CD8-positive, alpha-beta memory T cell (primary cell): ENCODE measurements around the gene PIGV. TPM values are rescaled to one million over a fixed set of nuclear protein-coding genes. Genes with fewer than 3 reads are reported as not detected.
"Not testable (repeated sequence)": the region's sequence is repeated elsewhere in the genome, so short reads cannot be mapped to it uniquely, and the experiment has no call there.

ENCODE experiments used
- CTCF ChIA-PET: fragments of 350-600 bp; sonication (Branson Sonifier 250); formaldehyde crosslinking; loops from one replicate; lab custom pipeline; 2021; ENCODE audit warnings: antibody characterized with exemption; lab: Charles Lee
- POLR2A ChIA-PET: fragments of 350-600 bp; sonication (Branson Sonifier 250); formaldehyde crosslinking; loops from one replicate; lab custom pipeline; 2021; ENCODE audit warnings: antibody characterized with exemption; lab: Charles Lee
- DNase-seq, 5 donors: peaks; one replicate each; pipeline versions ENCODE4 v3.0.0 to v3.0.0-alpha.2; 2020 to 2022; ENCODE audit warnings: mixed read lengths in 1 of 5
- H3K27ac ChIP-seq: one replicate; pipeline ENCODE4 v1.7.0; 2013; ENCODE audit warnings: low read depth, mild to moderate bottlenecking, low read length, moderate library complexity
- H3K27me3 ChIP-seq: 2 replicates; pipeline ENCODE4 v1.7.0; 2013; ENCODE audit warnings: low read length, mild to moderate bottlenecking; ENCODE audit not compliant: insufficient read depth, poor library complexity, severe bottlenecking
- H3K36me3 ChIP-seq: 2 replicates; pipeline ENCODE4 v1.7.0; 2013; ENCODE audit warnings: mild to moderate bottlenecking, low read length, moderate library complexity; ENCODE audit not compliant: insufficient read depth
- H3K4me1 ChIP-seq: 2 replicates; pipeline ENCODE4 v1.7.0; 2013; ENCODE audit warnings: mild to moderate bottlenecking, low read length, moderate library complexity; ENCODE audit not compliant: insufficient read depth
- H3K4me3 ChIP-seq: 2 replicates; pipeline ENCODE4 v1.7.0; 2013; ENCODE audit warnings: mild to moderate bottlenecking, low read length
- H3K9me3 ChIP-seq: 2 replicates; pipeline ENCODE4 v1.7.0; 2013; ENCODE audit warnings: mild to moderate bottlenecking, low read length
- H3K27ac Mint-ChIP-seq, 8 donors: one replicate each; pipeline ENCODE4 v1.8.0; 2020 to 2021; ENCODE audit warnings: mixed read lengths in 8 of 8, mild to moderate bottlenecking in 6 of 8, inconsistent platforms in 3 of 8, moderate library complexity in 3 of 8
- H3K27me3 Mint-ChIP-seq, 2 donors: one replicate each; pipeline ENCODE4 v1.8.0; 2020 to 2021; ENCODE audit warnings: mixed read lengths in 2 of 2, mild to moderate bottlenecking in 1 of 2, moderate library complexity in 1 of 2
- H3K36me3 Mint-ChIP-seq, 3 donors: one replicate each; pipeline ENCODE4 v1.8.0; 2020 to 2021; ENCODE audit warnings: mixed read lengths in 3 of 3, inconsistent platforms in 1 of 3, mild to moderate bottlenecking in 1 of 3
- H3K4me1 Mint-ChIP-seq, 3 donors: one replicate each; pipeline ENCODE4 v1.8.0; 2020 to 2021; ENCODE audit warnings: mixed read lengths in 3 of 3, inconsistent platforms in 1 of 3, mild to moderate bottlenecking in 1 of 3
- H3K4me3 Mint-ChIP-seq, 7 donors: one replicate each; pipeline ENCODE4 v1.8.0; 2020 to 2021; ENCODE audit warnings: mixed read lengths in 7 of 7, mild to moderate bottlenecking in 6 of 7, moderate library complexity in 4 of 7, inconsistent platforms in 2 of 7
- H3K9me3 Mint-ChIP-seq, 5 donors: one replicate each; pipeline ENCODE4 v1.8.0; 2020 to 2022; ENCODE audit warnings: mixed read lengths in 5 of 5, mild to moderate bottlenecking in 3 of 5, moderate library complexity in 2 of 5, inconsistent platforms in 1 of 5
- polyA plus RNA-seq: library from polyadenylated mRNA; unstranded; fragments of 300-500 nt; fragmentation: Illumina TruSeq; gene quantifications from one replicate; pipeline ENCODE4 v1.2.3, GENCODE V29; 2021
- total RNA-seq, 2 experiments: library from RNA; stranded (reverse); gene quantifications; one replicate each; pipeline ENCODE4 v1.2.3, GENCODE V29; 2021

The PIGV gene
- total and polyA plus RNA-seq, 3 experiments from 2014 or later: 19.1 to 24.9 (median 23.6) TPM

DNA sequence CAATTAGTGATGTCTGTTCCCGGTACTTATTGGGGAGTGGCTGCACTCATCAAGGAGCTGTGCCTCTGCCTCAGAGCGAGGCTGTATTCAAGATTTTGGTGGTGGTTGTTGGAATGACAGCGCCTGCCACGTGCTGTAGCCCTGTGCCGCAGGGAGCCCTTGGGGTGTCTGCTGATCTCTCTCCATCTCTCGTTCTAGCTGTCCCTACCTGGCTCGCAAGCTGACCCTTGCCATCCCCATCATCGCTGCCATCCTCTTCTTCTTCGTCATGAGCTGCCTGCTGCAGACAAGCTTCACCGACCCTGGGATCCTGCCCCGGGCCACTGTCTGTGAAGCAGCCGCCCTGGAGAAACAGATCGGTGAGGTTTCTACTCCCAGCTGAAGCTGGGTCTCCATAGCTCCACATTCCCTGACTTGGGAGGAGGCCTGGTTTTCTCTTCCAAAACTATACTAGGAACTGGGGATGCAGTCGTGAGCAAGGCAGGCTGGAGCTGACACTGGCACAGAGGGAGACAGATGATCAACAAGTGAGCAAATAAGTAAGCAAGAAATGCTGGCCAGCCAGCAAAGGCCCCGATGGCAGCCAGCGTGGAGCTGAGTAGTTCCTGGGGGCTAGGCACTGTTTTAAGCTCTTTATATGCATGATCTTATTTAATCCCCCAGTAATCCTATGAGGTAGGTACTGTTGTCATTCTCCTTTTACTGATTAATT lies 44.7 kb downstream of the PIGV start:
- peaks cover 9% of the 10 kb centered on the region for H3K36me3 ChIP-seq
- DNase-seq: no peak
- peak overlapping the region; percentile 98 to 100 (median 100) for H3K27ac Mint-ChIP-seq
- ChIA-PET CTCF (interaction anchor here (1.3 to 6.5 kb wide), 12 partner anchors 10 to 230 kb away, joined by 4 to 79 read pairs (median 10); no protein-coding TSS in a partner anchor), POLR2A (interaction anchor here (0.6 to 2.3 kb wide), 5 partner anchors 11 to 230 kb away, joined by 3 to 12 read pairs (median 6); partner anchors contain the start of gene NUDC)
- H3K9me3 ChIP-seq: no peaks in the 10 kb centered on the region
- peaks cover 0 to 2% of the 10 kb centered on the region in 2 donors for H3K27me3 Mint-ChIP-seq
- H3K36me3 Mint-ChIP-seq: peaks cover 0 to 73% (median 9%) of the 10 kb centered on the region in 3 donors
- H3K27me3 ChIP-seq: no peaks in the 10 kb centered on the region
- peaks cover 75 to 80% (median 78%) of the 10 kb centered on the region in 3 donors for H3K4me1 Mint-ChIP-seq
- peaks cover 64% of the 10 kb centered on the region for H3K4me1 ChIP-seq
- H3K27ac ChIP-seq: peak overlapping the region; percentile 85
- H3K4me3 Mint-ChIP-seq: peak overlapping the region in 6 of 7 donors; percentile 54 to 84 (median 70)
- H3K4me3 ChIP-seq: no peak overlapping the region
- H3K9me3 Mint-ChIP-seq: no peaks in the 10 kb centered on the region

DNA sequence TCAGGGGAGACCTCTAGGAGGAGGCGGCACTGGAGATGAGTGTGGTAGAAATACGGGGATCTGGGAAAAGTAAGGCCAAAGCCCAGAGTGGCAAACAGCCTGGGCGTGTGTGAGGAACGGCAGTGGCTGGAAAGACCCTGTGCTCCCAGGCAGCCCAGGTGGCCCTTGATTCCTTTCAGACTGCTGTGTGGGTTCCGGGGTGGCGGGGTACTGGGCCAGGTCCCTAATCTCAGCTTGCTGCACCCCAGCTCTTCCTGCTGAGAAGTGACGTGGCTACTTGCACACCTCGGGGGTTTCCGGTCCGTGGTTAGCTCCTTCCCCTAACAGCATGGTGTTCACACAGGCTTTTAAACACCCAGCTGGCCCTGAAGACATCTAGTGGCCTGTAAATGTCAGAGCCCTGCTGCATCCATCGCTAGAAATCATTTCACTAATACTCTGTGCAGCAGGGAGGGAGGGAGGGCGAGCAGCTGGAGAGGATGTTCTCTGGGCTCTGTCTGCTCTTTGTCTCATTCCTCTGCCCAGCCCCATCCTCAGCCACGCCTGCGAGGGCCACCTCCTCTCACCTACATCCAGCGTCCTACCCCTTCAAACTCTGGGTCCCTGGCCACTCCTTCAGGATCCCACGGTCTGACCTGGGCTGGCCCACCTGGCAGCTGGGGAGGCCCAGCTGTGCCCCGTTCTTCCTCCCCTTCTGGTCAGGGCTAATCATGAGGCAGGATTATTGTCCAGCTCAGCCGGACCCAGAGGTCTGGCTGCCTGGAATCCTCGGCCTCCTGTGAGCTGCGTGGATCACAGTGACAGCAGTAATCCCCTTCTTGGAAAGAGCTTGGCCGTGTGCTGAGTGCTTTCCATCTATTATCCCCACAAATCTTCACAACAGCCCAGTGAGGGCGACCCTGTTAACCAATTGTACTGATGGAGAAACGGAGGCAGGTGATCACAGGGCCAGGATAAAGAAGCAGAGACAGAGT lies 46.0 kb downstream of the PIGV start:
- peaks cover 58% of the 10 kb centered on the region for H3K4me1 ChIP-seq
- Mint-ChIP-seq H3K4me3 (peak overlapping the region; percentile 31 to 84 (median 71)), H3K9me3 (no peaks in the 10 kb centered on the region), H3K36me3 (peaks cover 0 to 77% (median 14%) of the 10 kb centered on the region in 3 donors), H3K4me1 (peaks cover 68 to 76% (median 76%) of the 10 kb centered on the region in 3 donors), H3K27me3 (peaks cover 0 to 2% of the 10 kb centered on the region in 2 donors), H3K27ac (peak overlapping the region; percentile 98 to 100 (median 100))
- CTCF ChIA-PET: interaction anchor here (0.6 to 6.5 kb wide), 33 partner anchors 8 to 294 kb away, joined by 3 to 79 read pairs (median 4); partner anchors contain the start of genes GPATCH3, GPN2 and ZDHHC18
- no peaks in the 10 kb centered on the region for H3K9me3 ChIP-seq
- H3K4me3 ChIP-seq: peak overlapping the region; percentile 50
- peaks cover 9% of the 10 kb centered on the region for H3K36me3 ChIP-seq
- POLR2A ChIA-PET: interaction anchor here (0.5 to 2.3 kb wide), 11 partner anchors 13 to 333 kb away, joined by 3 to 12 read pairs (median 6); partner anchors contain the start of genes ARID1A, NUDC and PIGV
- DNase-seq: peak; percentile 88 to 96 (median 90)
- H3K27me3 ChIP-seq: no peaks in the 10 kb centered on the region
- H3K27ac ChIP-seq: peak overlapping the region; percentile 85

DNA sequence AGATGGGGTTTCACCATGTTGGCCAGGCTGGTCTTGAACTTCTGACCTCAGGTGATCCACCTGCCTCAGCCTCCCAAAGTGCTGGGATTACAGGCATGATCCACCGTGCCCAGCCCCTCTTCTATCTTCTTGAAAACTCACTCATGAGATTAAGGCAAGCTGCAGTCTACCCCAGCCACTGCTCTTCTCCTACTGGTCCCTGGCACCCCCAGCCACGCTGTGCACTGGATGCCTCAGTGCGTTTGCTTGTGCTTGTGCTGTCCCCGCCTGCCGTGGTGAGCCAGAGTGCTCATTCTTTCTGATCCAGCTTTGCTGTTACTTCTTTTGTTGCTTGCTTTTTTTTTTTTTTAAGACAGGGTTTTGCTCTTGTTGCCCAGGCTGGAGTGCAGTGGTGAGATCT lies 49.9 kb downstream of the PIGV start:
- POLR2A ChIA-PET: interaction anchor here (0.6 to 0.7 kb wide), 2 partner anchors 29 to 37 kb away, joined by 4 read pairs; no protein-coding TSS in a partner anchor
- not testable (repeated sequence) for DNase-seq, H3K4me3 Mint-ChIP-seq, H3K27me3 ChIP-seq, H3K9me3 ChIP-seq, H3K27ac ChIP-seq, H3K9me3 Mint-ChIP-seq, H3K27me3 Mint-ChIP-seq, H3K4me3 ChIP-seq
- H3K4me1 Mint-ChIP-seq: peaks cover 38 to 49% (median 44%) of the 10 kb centered on the region in 3 donors
- H3K36me3 Mint-ChIP-seq: peaks cover 0 to 78% (median 9%) of the 10 kb centered on the region in 3 donors
- peak overlapping the region in 6 of 8 donors; percentile 46 to 94 (median 84) for H3K27ac Mint-ChIP-seq
- peaks cover 18% of the 10 kb centered on the region for H3K36me3 ChIP-seq
- CTCF ChIA-PET: interaction anchor here (0.9 to 3.0 kb wide), 2 partner anchors 17 to 27 kb away, joined by 3 to 13 read pairs; no protein-coding TSS in a partner anchor
- peaks cover 36% of the 10 kb centered on the region for H3K4me1 ChIP-seq

DNA sequence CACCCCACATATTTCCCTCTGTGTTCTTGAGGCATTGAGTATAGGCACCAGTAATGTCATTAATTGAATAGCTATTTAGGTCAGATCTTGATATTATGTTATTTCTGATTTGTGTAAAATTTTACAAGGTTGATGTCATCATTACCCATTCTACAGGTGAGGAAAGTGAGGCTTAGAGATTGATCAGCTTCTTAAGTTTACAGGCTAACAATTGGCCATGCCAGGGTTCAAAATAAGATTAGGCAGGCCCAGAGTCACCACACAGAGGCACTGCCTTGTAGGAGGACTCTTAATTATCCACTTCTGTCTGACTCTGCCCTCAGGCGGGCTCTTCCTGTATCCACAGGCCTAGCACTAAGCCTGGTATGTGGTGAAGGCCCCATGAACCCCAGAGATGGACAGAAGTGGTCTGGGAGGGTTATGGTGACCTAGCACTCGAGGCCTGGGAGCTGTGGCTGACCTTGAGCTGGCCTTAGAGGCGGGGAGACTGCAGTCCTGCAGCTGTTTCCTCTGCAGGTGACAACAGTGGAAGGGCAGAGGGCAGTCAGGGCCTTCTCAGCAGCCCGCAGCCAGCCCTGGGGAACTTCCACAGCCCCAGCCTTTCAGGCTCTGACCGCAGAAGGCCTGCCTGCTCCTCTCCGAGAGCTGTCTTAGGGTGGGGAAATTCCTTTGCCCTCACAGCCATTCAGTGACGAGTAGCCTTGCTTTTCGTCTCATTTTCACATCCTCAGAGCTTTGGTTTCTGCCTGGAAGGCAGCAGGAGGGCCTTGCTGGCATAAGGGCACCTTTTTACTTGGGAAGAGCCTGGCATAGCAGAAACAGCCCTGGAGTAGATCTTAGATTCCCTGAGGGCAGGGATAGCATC lies 51.0 kb downstream of the PIGV start:
- no peaks in the 10 kb centered on the region for H3K9me3 Mint-ChIP-seq
- no peaks in the 10 kb centered on the region for H3K27me3 Mint-ChIP-seq
- ChIA-PET POLR2A (no interaction called here), CTCF (interaction anchor here (0.9 to 3.0 kb wide), 6 partner anchors 10 to 236 kb away, joined by 3 to 13 read pairs (median 4); no protein-coding TSS in a partner anchor)
- no peaks in the 10 kb centered on the region for H3K27me3 ChIP-seq
- peaks cover 28% of the 10 kb centered on the region for H3K4me1 ChIP-seq
- peak overlapping the region; percentile 40 for H3K27ac ChIP-seq
- H3K4me1 Mint-ChIP-seq: peaks cover 27 to 40% (median 34%) of the 10 kb centered on the region in 3 donors
- DNase-seq: peak in 4 of 5 donors; percentile 41 to 70 (median 56)
- H3K36me3 Mint-ChIP-seq: peaks cover 0 to 77% (median 9%) of the 10 kb centered on the region in 3 donors
- H3K36me3 ChIP-seq: peaks cover 18% of the 10 kb centered on the region
- H3K4me3 ChIP-seq: no peak overlapping the region
- no peaks in the 10 kb centered on the region for H3K9me3 ChIP-seq
- peak overlapping the region in 4 of 7 donors; percentile 15 to 32 (median 18) for H3K4me3 Mint-ChIP-seq
- H3K27ac Mint-ChIP-seq: peak overlapping the region; percentile 70 to 99 (median 94)

DNA sequence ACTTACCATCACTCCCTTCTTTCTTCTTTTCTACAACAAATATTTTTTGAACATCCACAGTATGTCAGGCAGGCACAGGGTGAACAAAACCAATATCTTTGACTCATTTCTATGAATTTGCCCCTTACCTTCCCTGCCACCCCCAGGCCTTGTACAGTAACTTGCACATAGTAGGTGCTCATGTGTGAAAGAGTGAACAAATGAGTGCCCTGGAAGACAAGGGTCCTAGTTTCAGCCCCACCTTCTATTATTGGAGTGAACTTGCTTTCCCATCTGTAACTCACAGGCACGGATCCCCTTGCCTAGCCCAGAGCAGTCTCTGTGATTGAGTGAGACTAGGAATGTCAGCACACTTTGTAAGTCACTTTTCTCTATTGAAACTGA lies 51.6 kb downstream of the PIGV start:
- no peak overlapping the region for H3K4me3 ChIP-seq
- H3K27ac ChIP-seq: peak overlapping the region; percentile 40
- Mint-ChIP-seq H3K4me1 (peaks cover 21 to 38% (median 30%) of the 10 kb centered on the region in 3 donors), H3K9me3 (no peaks in the 10 kb centered on the region), H3K27ac (peak overlapping the region; percentile 70 to 99 (median 94)), H3K4me3 (peak overlapping the region in 2 of 7 donors; percentile 15 to 28), H3K27me3 (no peaks in the 10 kb centered on the region), H3K36me3 (peaks cover 0 to 78% (median 9%) of the 10 kb centered on the region in 3 donors)
- CTCF ChIA-PET: interaction anchor here (1.0 to 1.3 kb wide), 3 partner anchors 14 to 237 kb away, joined by 3 to 5 read pairs (median 5); no protein-coding TSS in a partner anchor
- no peaks in the 10 kb centered on the region for H3K9me3 ChIP-seq
- no peaks in the 10 kb centered on the region for H3K27me3 ChIP-seq
- H3K36me3 ChIP-seq: peaks cover 19% of the 10 kb centered on the region
- DNase-seq: no peak
- peaks cover 21% of the 10 kb centered on the region for H3K4me1 ChIP-seq
- POLR2A ChIA-PET: no interaction called here

DNA sequence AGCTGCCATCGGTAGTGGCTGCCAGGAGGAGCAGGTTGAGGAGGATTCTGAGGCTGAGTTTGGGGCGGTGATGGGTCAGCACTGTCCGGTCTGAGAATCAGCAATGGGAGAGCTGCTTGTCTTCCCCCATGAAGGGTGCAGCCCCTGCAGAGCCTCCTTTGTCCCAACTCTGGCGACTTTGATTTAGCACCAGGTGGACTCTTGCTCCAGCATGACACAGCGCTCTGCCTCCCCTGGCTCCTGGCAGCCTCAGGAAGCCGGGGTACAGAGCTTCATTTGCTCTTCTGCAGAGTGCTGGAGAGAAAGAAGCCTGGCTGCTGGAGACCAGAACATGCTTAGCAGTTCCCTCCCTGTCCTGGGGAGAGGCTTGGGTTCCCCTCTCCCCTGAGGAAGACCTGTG lies 52.0 kb downstream of the PIGV start:
- Histone ChIP-seq H3K27ac (peak overlapping the region; percentile 40), H3K4me3 (no peak overlapping the region), H3K27me3 (no peaks in the 10 kb centered on the region), H3K4me1 (peaks cover 17% of the 10 kb centered on the region), H3K9me3 (no peaks in the 10 kb centered on the region), H3K36me3 (peaks cover 23% of the 10 kb centered on the region)
- H3K36me3 Mint-ChIP-seq: peaks cover 0 to 78% (median 9%) of the 10 kb centered on the region in 3 donors
- DNase-seq: no peak
- H3K27ac Mint-ChIP-seq: peak overlapping the region; percentile 70 to 99 (median 94)
- no peaks in the 10 kb centered on the region for H3K9me3 Mint-ChIP-seq
- peak overlapping the region in 1 of 7 donors; percentile 28 for H3K4me3 Mint-ChIP-seq
- peaks cover 16 to 37% (median 28%) of the 10 kb centered on the region in 3 donors for H3K4me1 Mint-ChIP-seq
- CTCF ChIA-PET: interaction anchor here (1.0 kb wide), 1 partner anchor 15 kb away, joined by 3 read pairs; no protein-coding TSS in a partner anchor
- H3K27me3 Mint-ChIP-seq: no peaks in the 10 kb centered on the region
- POLR2A ChIA-PET: no interaction called here
